Measurements from ENCODE around the gene ANKRD9.

Gene ANKRD9

GRCh38 chr14:102498678-102499265 lies 10.8 kb downstream of the ANKRD9 start:
- Histone ChIP-seq H3K27ac (no peak overlapping the region), H3K4me1 (ENCODE audit: control insufficient read depth in 1 of 2, insufficient read depth in 1 of 2, low read depth in 1 of 2, low read length in 1 of 2) (peaks cover 0 to 4% of the 10 kb centered on the region in 2 experiments), H3K4me3 (ENCODE audit: low read depth in 1 of 2, low read length in 1 of 2) (no peak overlapping the region), H3K9me3 (no peaks in the 10 kb centered on the region), H3K27me3 (no peaks in the 10 kb centered on the region), H3K36me3 (peaks cover 82% of the 10 kb centered on the region)
- TF ChIP-seq CTCF (IDR thresholded peaks at IDR 0.05): no peak

- TF ChIP-seq CTCF (IDR thresholded peaks at IDR 0.05): no peak
- H3K4me1 ChIP-seq (ENCODE audit: control insufficient read depth in 1 of 2, insufficient read depth in 1 of 2, low read depth in 1 of 2, low read length in 1 of 2): peaks cover 0 to 4% of the 10 kb centered on the region in 2 experiments
- H3K27me3 ChIP-seq: no peaks in the 10 kb centered on the region
- no peak overlapping the region for H3K27ac ChIP-seq
- H3K36me3 ChIP-seq: peaks cover 88% of the 10 kb centered on the region
- no peaks in the 10 kb centered on the region for H3K9me3 ChIP-seq
- H3K4me3 ChIP-seq (ENCODE audit: low read depth in 1 of 2, low read length in 1 of 2): no peak overlapping the region
Measured at GRCh38 chr14:102497998-102498677, 11.4 kb downstream of the ANKRD9 start.

- H3K27ac ChIP-seq: no peak overlapping the region
- peaks cover 97% of the 10 kb centered on the region for H3K36me3 ChIP-seq
- H3K27me3 ChIP-seq: no peaks in the 10 kb centered on the region
- no peaks in the 10 kb centered on the region for H3K9me3 ChIP-seq
- no peak overlapping the region for H3K4me3 ChIP-seq (ENCODE audit: low read depth in 1 of 2, low read length in 1 of 2)
- H3K4me1 ChIP-seq (ENCODE audit: control insufficient read depth in 1 of 2, insufficient read depth in 1 of 2, low read depth in 1 of 2, low read length in 1 of 2): peaks cover 0 to 4% of the 10 kb centered on the region in 2 experiments
- TF ChIP-seq CTCF (IDR thresholded peaks at IDR 0.05): no peak
Measured at GRCh38 chr14:102496958-102497744, 12.4 kb downstream of the ANKRD9 start.

GRCh38 chr14:102496331-102496691 lies 13.3 kb downstream of the ANKRD9 start:
- H3K4me1 ChIP-seq (ENCODE audit: control insufficient read depth in 1 of 2, insufficient read depth in 1 of 2, low read depth in 1 of 2, low read length in 1 of 2): peaks cover 0 to 4% of the 10 kb centered on the region in 2 experiments
- peaks cover 98% of the 10 kb centered on the region for H3K36me3 ChIP-seq
- no peak overlapping the region for H3K4me3 ChIP-seq (ENCODE audit: low read depth in 1 of 2, low read length in 1 of 2)
- no peak overlapping the region for H3K27ac ChIP-seq
- no peaks in the 10 kb centered on the region for H3K27me3 ChIP-seq
- no peak for TF ChIP-seq CTCF (IDR thresholded peaks at IDR 0.05)
- H3K9me3 ChIP-seq: no peaks in the 10 kb centered on the region

GRCh38 chr14:102495491-102496330 lies 13.9 kb downstream of the ANKRD9 start:
- Histone ChIP-seq H3K36me3 (peaks cover 97% of the 10 kb centered on the region), H3K9me3 (no peaks in the 10 kb centered on the region), H3K27me3 (no peaks in the 10 kb centered on the region), H3K4me1 (ENCODE audit: control insufficient read depth in 1 of 2, insufficient read depth in 1 of 2, low read depth in 1 of 2, low read length in 1 of 2) (peaks cover 0 to 4% of the 10 kb centered on the region in 2 experiments), H3K27ac (no peak overlapping the region), H3K4me3 (ENCODE audit: low read depth in 1 of 2, low read length in 1 of 2) (no peak overlapping the region)
- no peak for TF ChIP-seq CTCF (IDR thresholded peaks at IDR 0.05)
